Keratinocyte (primary cell): ENCODE data around the gene SPTAN1. TPM values are rescaled to one million over a fixed set of nuclear protein-coding genes. Genes with fewer than 3 reads are reported as not detected.

ENCODE experiments used
- DNase-seq: peaks from one replicate; pipeline ENCODE4 v3.0.0-alpha.2; 2011; ENCODE audit warnings: low read depth, missing footprints, low spot score
- FAIRE-seq: peaks from 2 replicates; lab custom pipeline; 2011; peaks lifted over from hg19 to GRCh38; lab: Jason Lieb, UNC
- H2AFZ ChIP-seq: 2 replicates; pipeline ENCODE4 v1.6.0; 2012; ENCODE audit warnings: low read length, control low read depth, inconsistent platforms; ENCODE audit not compliant: control insufficient read depth
- H3K27ac ChIP-seq: 2 replicates; pipeline ENCODE4 v1.5.1; 2011; ENCODE audit warnings: low read length; ENCODE audit not compliant: control insufficient read depth, insufficient read depth
- H3K27me3 ChIP-seq: 3 replicates; pipeline ENCODE4 v1.6.0; 2011; ENCODE audit warnings: low read length; ENCODE audit not compliant: control insufficient read depth, insufficient read depth; ENCODE audit errors: extremely low read depth
- H3K36me3 ChIP-seq, 2 experiments: 2 replicates in 1 of 2; 3 replicates in 1 of 2; pipeline ENCODE4 v1.5.1; 2011; ENCODE audit warnings: low read length in 2 of 2, mild to moderate bottlenecking in 1 of 2; ENCODE audit not compliant: control insufficient read depth in 2 of 2, insufficient read depth in 2 of 2; ENCODE audit errors: extremely low read depth in 1 of 2
- H3K4me1 ChIP-seq: 3 replicates; pipeline ENCODE4 v1.5.1; 2011; ENCODE audit warnings: low read length; ENCODE audit not compliant: control insufficient read depth, insufficient read depth; ENCODE audit errors: extremely low read depth
- H3K4me2 ChIP-seq: 3 replicates; pipeline ENCODE4 v1.6.0; 2011; ENCODE audit warnings: low read depth, low read length; ENCODE audit not compliant: control insufficient read depth, insufficient read depth; ENCODE audit errors: extremely low read depth
- H3K4me3 ChIP-seq, 3 experiments: fragments of 200-600 bp in 1 of 3; sonication (generic) in 1 of 3; 2 replicates in 2 of 3; 3 replicates in 1 of 3; pipeline ENCODE4 v1.5.1; 2011 to 2016; ENCODE audit warnings: low read length in 3 of 3, mild to moderate bottlenecking in 3 of 3, control low read depth in 2 of 3, inconsistent platforms in 1 of 3, low read depth in 1 of 3, mixed read lengths in 1 of 3, mixed run types in 1 of 3, moderate library complexity in 1 of 3; ENCODE audit not compliant: control insufficient read depth in 2 of 3, insufficient read depth in 2 of 3; ENCODE audit errors: extremely low read depth in 1 of 3
- H3K79me2 ChIP-seq: 2 replicates; pipeline ENCODE4 v1.6.0; 2012; ENCODE audit warnings: low read length; ENCODE audit not compliant: control insufficient read depth, insufficient read depth
- H3K9ac ChIP-seq: 3 replicates; pipeline ENCODE4 v1.6.0; 2011; ENCODE audit warnings: low read length; ENCODE audit not compliant: control insufficient read depth, insufficient read depth; ENCODE audit errors: extremely low read depth
- H3K9me1 ChIP-seq: 3 replicates; pipeline ENCODE4 v1.6.0; 2011; ENCODE audit warnings: low read length; ENCODE audit not compliant: control insufficient read depth, insufficient read depth; ENCODE audit errors: extremely low read depth
- H3K9me3 ChIP-seq: 2 replicates; pipeline ENCODE4 v1.5.1; 2012; ENCODE audit warnings: low read depth, low read length; ENCODE audit not compliant: control insufficient read depth
- H4K20me1 ChIP-seq: 3 replicates; pipeline ENCODE4 v1.6.0; 2011; ENCODE audit warnings: low read length; ENCODE audit not compliant: control insufficient read depth, insufficient read depth; ENCODE audit errors: extremely low read depth
- CTCF ChIP-seq, 3 experiments: IDR thresholded peaks in 1 of 3; conservative IDR thresholded peaks in 1 of 3; optimal IDR thresholded peaks in 1 of 3; 2 replicates in 2 of 3; 3 replicates in 1 of 3; pipeline versions ENCODE3 to v1.5.1; 2011; ENCODE audit warnings: low read length in 3 of 3, mild to moderate bottlenecking in 3 of 3, moderate library complexity in 2 of 3, control low read depth in 1 of 3, inconsistent platforms in 1 of 3; ENCODE audit not compliant: insufficient read depth in 2 of 3; ENCODE audit errors: extremely low read depth in 1 of 3
- EZH2 ChIP-seq: IDR thresholded peaks from one replicate; pipeline ENCODE4 v1.6.1; 2012; ENCODE audit warnings: inconsistent platforms, mild to moderate bottlenecking, low read length, moderate library complexity
- dilution Hi-C: fragments of 300-500 bp; cut with MboI; formaldehyde crosslinking; loops from one replicate; pipeline ENCODE4 v1.7.0; 2020; ENCODE audit warnings: low sequenced_read_pairs; ENCODE audit not compliant: extremely low pct_ligation_motif_present
- polyA plus RNA-seq, 5 experiments: library from polyadenylated mRNA; depleted of rRNA in 3 of 5; stranded (reverse) in 3 of 5; stranded (forward) in 1 of 5; unstranded in 1 of 5; fragments of >200 nt; gene quantifications; 1 replicate in 1 of 5; 2 replicates in 3 of 5; 3 replicates in 1 of 5; pipeline versions ENCODE4 v1.2.1 to v1.2.3, GENCODE V29; 2011 to 2012; ENCODE audit warnings: missing spikeins in 2 of 5, low read depth in 1 of 5, low replicate concordance in 1 of 5

Gene SPTAN1
- polyA plus RNA-seq, 1 donor (not counting 4 experiments of a cell fraction or from before 2014, with no cell fraction given) = 98.7 TPM

- dilution Hi-C loops = no loop called here
- H3K79me2 ChIP-seq = no peaks in the 10 kb centered on the region
Measured at GRCh38 chr9:128669786-128670185, 117.4 kb downstream of the SPTAN1 start.

DNA sequence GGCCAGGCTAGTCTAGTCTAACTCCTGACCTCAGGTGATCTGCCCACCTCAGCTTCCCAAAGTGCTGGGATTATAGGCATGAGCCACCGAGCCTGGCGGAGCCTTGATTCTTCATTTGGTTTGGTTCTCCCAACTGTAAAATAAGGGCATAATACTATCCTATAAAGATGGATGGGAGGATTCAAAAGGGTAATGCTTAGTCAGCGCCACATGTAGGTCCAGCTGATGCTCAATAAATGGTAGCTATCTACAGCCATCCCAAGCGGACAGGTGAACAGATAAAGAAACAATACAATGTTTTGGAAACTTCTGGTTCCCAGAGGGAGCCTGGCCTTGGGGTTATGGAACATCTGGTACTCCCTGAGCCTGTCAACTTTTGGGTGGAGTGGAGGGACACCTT, 123.0 kb downstream of the SPTAN1 start:
- no peak overlapping the region for H3K27ac ChIP-seq
- H3K9ac ChIP-seq = no peak overlapping the region
- DNase-seq (no peak), FAIRE-seq (no peak)
- H3K36me3 ChIP-seq = peaks cover 0 to 5% of the 10 kb centered on the region in 2 experiments
- no peak overlapping the region for H3K4me3 ChIP-seq
- no peaks in the 10 kb centered on the region for H3K27me3 ChIP-seq
- H4K20me1 ChIP-seq = peaks cover 3% of the 10 kb centered on the region
- no peak overlapping the region for H3K4me2 ChIP-seq
- H3K9me1 ChIP-seq = no peaks in the 10 kb centered on the region
- dilution Hi-C loops = no loop called here
- H3K4me1 ChIP-seq = no peaks in the 10 kb centered on the region
- no peak for TF ChIP-seq EZH2
- no peak for TF ChIP-seq CTCF (optimal IDR thresholded peaks at IDR 0.05 in 1 of 3, IDR thresholded peaks at IDR 0.05 in 1 of 3, conservative IDR thresholded peaks at IDR 0.05 in 1 of 3; ENCODE audit: extremely low read depth in 1 of 3, insufficient read depth in 2 of 3, low read length in 3 of 3)
- no peak overlapping the region for H2AFZ ChIP-seq
- H3K9me3 ChIP-seq = no peaks in the 10 kb centered on the region
- no peaks in the 10 kb centered on the region for H3K79me2 ChIP-seq

More at GRCh38 chr9:128669786-128670185, 117.4 kb downstream of the SPTAN1 start:
- no peak overlapping the region for H3K27ac ChIP-seq
- no peak overlapping the region for H3K4me2 ChIP-seq
- no peaks in the 10 kb centered on the region for H3K4me1 ChIP-seq
- H3K27me3 ChIP-seq = no peaks in the 10 kb centered on the region
- H3K36me3 ChIP-seq = no peaks in the 10 kb centered on the region
- no peak overlapping the region for H3K4me3 ChIP-seq
- no peaks in the 10 kb centered on the region for H3K9me3 ChIP-seq
- H3K9ac ChIP-seq = no peak overlapping the region
- DNase-seq (no peak), FAIRE-seq (no peak)
- TF ChIP-seq EZH2 = no peak
- no peak for TF ChIP-seq CTCF (optimal IDR thresholded peaks at IDR 0.05 in 1 of 3, IDR thresholded peaks at IDR 0.05 in 1 of 3, conservative IDR thresholded peaks at IDR 0.05 in 1 of 3; ENCODE audit: extremely low read depth in 1 of 3, insufficient read depth in 2 of 3, low read length in 3 of 3)
- H2AFZ ChIP-seq = no peak overlapping the region
- no peaks in the 10 kb centered on the region for H3K9me1 ChIP-seq
- H4K20me1 ChIP-seq = no peaks in the 10 kb centered on the region
